ENCODE data around the gene EPHA8.

DNA sequence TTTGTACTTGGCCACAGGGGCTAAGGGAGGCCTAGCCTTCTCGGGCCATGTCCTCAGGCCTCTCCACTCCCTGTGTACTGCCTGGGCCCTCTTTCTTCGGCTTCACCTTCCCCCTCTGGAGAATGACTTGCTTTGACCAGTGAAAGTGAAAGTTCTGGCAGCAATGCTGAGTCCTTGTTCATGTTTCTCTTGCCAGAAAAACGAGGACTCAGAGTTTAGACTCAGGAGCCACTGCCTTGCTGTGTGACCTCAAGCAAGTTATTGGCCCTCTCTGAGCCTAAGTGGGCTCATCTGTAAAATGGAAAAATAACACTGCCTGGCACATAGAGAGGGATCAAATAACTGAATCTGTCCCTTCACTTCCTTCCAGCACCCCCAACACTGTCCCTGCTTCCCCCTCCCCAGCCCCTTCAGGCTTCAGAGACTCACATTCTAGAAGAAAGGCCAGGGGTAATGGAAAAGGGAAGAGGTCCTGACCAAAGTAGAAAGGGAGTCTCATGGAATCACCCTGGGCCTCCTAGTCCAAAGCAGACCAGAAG is 74.7 kb downstream of the EPHA8 start:
- no peak for TF ChIP-seq CTCF (conservative IDR thresholded peaks at IDR 0.05)
- TF ChIP-seq ZFX (IDR thresholded peaks at IDR 0.05) = no peak

Measured in C4-2B (cell line).